Measurements from ENCODE around the gene AACS.

DNA sequence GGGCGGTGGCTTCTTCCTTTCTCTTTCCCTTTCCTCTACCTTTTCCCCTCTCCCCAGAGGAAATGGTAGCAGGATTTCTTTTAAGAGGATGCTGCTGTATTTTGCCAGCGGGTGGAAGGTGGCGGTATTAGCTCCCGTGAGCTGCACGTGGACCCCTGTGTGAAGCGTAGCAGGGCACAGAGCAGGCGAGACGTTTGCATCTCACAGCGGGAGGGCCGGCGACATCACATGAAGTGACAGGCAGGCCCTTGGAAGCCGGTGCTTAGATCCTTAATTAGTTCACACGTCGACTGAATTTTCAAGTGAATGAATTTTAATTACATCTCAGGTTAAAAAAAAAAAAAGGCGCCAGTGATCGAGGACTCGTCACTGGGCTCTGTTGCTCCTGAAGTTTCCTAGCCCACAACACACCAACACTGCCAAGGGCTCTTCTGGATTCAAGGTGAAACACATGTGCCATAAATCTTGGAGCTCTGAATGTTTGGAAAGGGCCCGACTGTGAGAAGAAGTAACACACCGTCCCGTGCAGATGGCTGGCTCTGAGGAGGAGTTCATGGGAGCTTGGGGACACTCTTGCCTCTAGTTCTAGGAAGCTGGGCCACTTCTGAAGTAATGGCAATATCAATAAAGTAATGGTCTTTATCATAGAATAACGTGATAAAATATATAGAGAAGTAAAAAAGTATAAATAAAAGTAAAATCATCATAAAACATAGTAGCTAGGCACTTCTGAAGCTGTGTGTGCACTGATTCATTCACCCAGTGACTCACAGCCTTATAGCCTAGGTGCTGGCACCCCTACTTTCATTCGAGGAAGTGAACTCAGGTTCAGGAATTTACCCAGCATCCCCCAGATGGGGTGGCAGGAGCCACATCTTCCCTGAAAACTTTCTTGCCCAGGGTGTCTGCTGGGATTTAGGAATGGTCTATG, 75.3 kb downstream of the AACS start:
- TF ChIP-seq, protein P1, sequence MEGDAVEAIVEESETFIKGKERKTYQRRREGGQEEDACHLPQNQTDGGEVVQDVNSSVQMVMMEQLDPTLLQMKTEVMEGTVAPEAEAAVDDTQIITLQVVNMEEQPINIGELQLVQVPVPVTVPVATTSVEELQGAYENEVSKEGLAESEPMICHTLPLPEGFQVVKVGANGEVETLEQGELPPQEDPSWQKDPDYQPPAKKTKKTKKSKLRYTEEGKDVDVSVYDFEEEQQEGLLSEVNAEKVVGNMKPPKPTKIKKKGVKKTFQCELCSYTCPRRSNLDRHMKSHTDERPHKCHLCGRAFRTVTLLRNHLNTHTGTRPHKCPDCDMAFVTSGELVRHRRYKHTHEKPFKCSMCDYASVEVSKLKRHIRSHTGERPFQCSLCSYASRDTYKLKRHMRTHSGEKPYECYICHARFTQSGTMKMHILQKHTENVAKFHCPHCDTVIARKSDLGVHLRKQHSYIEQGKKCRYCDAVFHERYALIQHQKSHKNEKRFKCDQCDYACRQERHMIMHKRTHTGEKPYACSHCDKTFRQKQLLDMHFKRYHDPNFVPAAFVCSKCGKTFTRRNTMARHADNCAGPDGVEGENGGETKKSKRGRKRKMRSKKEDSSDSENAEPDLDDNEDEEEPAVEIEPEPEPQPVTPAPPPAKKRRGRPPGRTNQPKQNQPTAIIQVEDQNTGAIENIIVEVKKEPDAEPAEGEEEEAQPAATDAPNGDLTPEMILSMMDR (IDR thresholded peaks at IDR 0.05; ENCODE audit: low read length), result no peak
- no peak for TF ChIP-seq EZH2 (optimal IDR thresholded peaks at IDR 0.05; ENCODE audit: low read depth, low read length)

Data from MM.1S (cell line).